ENCODE measurements around the gene EIF3A. TPM values are rescaled to one million over a fixed set of nuclear protein-coding genes. Genes with fewer than 3 reads are reported as not detected.
"Not testable (repeated sequence)": the region's sequence is repeated elsewhere in the genome, so short reads cannot be mapped to it uniquely, and the experiment has no call there.

The EIF3A gene
- total RNA-seq, 2 experiments from 2014 or later, result 129 to 130 TPM

DNA sequence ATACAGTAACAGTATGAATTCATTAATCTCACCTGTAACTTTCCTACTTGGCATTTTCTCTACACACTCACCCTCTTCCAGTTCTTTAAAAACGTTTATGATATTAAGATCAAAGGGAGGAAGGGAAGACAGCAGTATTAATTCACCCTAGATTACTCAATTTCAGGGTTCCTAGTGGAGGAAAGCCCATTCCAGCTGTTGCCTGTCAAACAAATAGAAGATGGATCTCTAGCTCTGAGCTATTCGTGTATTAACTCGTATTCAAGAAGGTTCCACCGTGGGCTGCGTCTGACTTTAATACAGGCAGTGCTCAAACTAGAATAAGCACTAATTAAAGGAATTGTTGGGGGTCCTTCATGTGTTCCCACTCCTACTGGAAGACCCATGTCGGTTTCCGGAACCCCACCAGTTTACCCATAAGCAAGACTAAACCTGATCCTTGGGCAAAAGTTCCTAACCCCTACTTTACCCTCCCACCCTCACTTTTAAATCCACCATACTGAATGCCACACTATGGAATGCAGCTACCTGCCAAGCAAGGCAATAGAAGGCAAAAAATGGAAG lies 49.0 kb downstream of the EIF3A start:
- ChIA-PET POLR2A (interaction anchor here (0.8 to 3.1 kb wide), 9 partner anchors 8 to 277 kb away, joined by 3 to 16 read pairs (median 5); partner anchors contain the start of genes CACUL1 and EIF3A), CTCF (interaction anchor here (0.9 to 1.4 kb wide), 4 partner anchors 147 to 175 kb away, joined by 3 to 4 read pairs (median 3); partner anchors contain the start of genes GRK5 and PRDX3)
- H3K27me3 Mint-ChIP-seq, result peaks cover 7% of the 10 kb centered on the region
- H3K36me3 Mint-ChIP-seq (ENCODE audit: low read depth), result peaks cover 40% of the 10 kb centered on the region
- H3K4me3 Mint-ChIP-seq, result no peak overlapping the region
- H3K9me3 Mint-ChIP-seq, result no peaks in the 10 kb centered on the region
- no peak for DNase-seq
- no peak overlapping the region for H3K27ac Mint-ChIP-seq
- peaks cover 24% of the 10 kb centered on the region for H3K4me1 Mint-ChIP-seq

DNA sequence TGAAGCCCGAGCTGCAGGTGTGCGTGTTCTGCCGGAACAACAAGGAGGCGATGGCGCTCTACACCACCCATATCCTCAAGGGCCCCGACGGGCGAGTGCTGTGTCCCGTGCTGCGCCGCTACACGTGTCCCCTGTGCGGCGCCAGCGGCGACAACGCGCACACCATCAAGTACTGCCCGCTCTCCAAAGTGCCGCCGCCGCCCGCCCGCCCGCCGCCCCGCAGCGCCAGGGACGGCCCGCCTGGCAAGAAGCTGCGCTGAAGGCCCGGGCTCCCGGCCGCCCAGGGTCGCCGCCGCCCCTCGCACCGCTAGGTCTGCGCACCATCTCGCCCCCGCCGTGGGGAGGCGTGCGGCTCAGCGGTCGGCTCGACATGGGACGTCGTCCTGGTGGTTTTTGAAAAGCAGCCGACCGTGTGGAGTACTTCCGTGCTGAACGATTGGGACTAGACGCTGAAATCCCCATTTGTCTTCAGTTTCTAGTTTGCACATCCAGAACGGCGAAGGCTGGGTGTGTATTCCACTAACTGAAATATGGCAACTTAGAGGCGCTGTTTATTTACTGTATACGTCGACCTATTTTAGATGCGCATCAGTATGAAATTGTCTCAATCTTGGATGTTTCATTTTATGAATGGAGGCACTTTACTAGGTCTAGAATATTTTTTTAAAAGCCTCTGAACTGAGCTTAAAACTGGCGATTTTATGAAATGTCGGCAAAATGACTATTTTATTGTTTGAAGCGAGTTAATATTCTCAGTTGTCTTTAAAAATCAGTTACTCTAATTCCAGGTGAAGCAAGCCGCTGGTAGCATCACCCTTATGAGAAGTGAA lies 50.0 kb downstream of the EIF3A start:
- ChIA-PET CTCF (interaction anchor here (0.6 to 1.4 kb wide), 4 partner anchors 148 to 236 kb away, joined by 3 to 4 read pairs (median 3); partner anchors contain the start of genes GRK5 and PRDX3), POLR2A (interaction anchor here (1.0 to 3.1 kb wide), 7 partner anchors 9 to 146 kb away, joined by 3 to 16 read pairs (median 5); partner anchors contain the start of gene DENND10)
- Mint-ChIP-seq H3K4me1 (peaks cover 24% of the 10 kb centered on the region), H3K27ac (no peak overlapping the region), H3K9me3 (no peaks in the 10 kb centered on the region), H3K27me3 (peaks cover 7% of the 10 kb centered on the region), H3K36me3 (ENCODE audit: low read depth) (peaks cover 32% of the 10 kb centered on the region), H3K4me3 (peak overlapping the region; percentile 65)
- DNase-seq, result peak; percentile 68

DNA sequence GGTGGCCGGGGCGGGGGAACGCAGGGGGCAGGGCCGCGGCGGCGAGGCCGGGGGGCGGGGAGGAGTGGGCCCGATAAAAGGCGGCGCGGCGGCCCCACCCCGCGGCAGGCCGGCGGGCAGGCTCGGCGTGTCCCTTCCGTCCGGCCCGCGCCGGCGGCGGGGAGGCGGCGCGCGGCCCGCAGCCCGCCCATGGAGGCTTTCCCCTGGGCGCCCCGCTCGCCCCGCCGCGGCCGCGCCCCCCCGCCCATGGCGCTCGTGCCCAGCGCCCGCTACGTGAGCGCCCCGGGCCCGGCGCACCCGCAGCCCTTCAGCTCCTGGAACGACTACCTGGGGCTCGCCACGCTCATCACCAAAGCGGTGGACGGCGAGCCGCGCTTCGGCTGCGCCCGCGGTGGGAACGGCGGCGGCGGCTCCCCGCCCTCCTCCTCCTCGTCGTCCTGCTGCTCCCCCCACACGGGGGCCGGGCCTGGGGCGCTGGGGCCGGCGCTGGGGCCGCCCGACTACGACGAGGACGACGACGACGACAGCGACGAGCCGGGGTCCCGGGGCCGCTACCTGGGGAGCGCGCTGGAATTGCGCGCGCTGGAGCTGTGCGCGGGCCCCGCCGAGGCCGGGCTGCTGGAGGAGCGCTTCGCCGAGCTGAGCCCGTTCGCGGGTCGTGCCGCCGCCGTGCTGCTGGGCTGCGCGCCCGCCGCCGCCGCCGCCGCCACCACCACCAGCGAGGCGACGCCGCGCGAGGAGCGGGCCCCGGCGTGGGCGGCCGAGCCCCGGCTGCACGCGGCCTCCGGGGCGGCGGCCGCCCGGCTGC lies 50.8 kb downstream of the EIF3A start, which contains the start of gene NANOS1:
NANOS1 (plus strand) TSS at position 102 of the 808 bp plus-strand sequence; CDS start at position 190, 88 bp downstream.
- peaks cover 32% of the 10 kb centered on the region for H3K36me3 Mint-ChIP-seq (ENCODE audit: low read depth)
- CTCF ChIA-PET, result interaction anchor here (0.6 to 1.0 kb wide), 3 partner anchors 177 to 275 kb away, joined by 3 read pairs; partner anchors contain the start of genes CACUL1 and GRK5
- DNase-seq, result no peak
- H3K27ac Mint-ChIP-seq, result no peak within 1 kb of the TSS
- H3K4me3 Mint-ChIP-seq, result peak within 1 kb of the TSS; percentile 65
- H3K9me3 Mint-ChIP-seq, result no peaks in the 10 kb centered on the region
- peaks cover 7% of the 10 kb centered on the region for H3K27me3 Mint-ChIP-seq
- POLR2A ChIA-PET, result interaction anchor here (0.7 to 3.1 kb wide), 5 partner anchors 19 to 147 kb away, joined by 3 to 16 read pairs (median 7); partner anchors contain the start of gene DENND10
- H3K4me1 Mint-ChIP-seq, result peaks cover 24% of the 10 kb centered on the region

DNA sequence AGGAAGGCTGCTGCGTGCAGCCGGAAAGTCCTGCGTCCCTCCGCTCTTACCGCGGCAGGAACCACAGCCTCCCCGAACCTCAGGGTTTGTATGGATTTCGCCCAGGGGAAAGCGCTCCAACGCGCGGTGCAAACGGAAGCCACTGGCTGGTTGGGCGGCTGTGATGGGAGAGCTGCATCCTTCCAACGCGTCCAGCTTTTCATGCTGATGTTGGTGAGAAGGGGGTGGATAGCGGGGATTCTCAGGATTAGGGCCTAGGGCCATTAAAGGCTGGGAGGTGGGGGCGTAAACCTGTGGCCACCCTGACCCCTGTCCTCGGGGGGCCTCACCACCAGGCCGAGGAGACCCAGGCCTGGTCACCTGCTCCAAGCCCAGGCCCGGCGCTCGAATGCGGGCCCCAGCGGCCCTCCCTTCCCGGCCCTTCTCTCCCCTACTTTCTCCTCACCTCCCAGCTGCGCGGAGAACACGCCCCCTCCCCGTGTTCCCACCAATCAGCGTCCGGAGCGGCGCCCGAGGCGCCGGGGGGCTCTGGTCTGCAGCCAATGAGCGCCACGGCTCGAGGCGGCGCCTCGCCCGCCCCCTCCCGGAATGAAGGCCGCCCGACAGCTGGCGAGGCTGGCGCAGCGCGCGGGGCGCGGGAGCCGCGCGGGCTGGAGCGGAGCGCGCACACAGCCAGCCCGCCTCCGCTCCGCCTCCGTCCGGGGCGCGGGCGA lies 51.6 kb downstream of the EIF3A start:
- H3K27me3 Mint-ChIP-seq, result peaks cover 7% of the 10 kb centered on the region
- ChIA-PET CTCF (interaction anchor here (0.7 to 1.0 kb wide), 2 partner anchors 178 to 274 kb away, joined by 3 read pairs; partner anchors contain the start of genes CACUL1 and GRK5), POLR2A (interaction anchor here (0.7 to 2.0 kb wide), 2 partner anchors 23 to 76 kb away, joined by 3 to 10 read pairs; partner anchors contain the start of gene DENND10)
- no peaks in the 10 kb centered on the region for H3K9me3 Mint-ChIP-seq
- peak overlapping the region; percentile 61 for H3K4me3 Mint-ChIP-seq
- H3K36me3 Mint-ChIP-seq (ENCODE audit: low read depth), result peaks cover 24% of the 10 kb centered on the region
- H3K27ac Mint-ChIP-seq, result no peak overlapping the region
- DNase-seq, result peak; percentile 83
- peaks cover 20% of the 10 kb centered on the region for H3K4me1 Mint-ChIP-seq

DNA sequence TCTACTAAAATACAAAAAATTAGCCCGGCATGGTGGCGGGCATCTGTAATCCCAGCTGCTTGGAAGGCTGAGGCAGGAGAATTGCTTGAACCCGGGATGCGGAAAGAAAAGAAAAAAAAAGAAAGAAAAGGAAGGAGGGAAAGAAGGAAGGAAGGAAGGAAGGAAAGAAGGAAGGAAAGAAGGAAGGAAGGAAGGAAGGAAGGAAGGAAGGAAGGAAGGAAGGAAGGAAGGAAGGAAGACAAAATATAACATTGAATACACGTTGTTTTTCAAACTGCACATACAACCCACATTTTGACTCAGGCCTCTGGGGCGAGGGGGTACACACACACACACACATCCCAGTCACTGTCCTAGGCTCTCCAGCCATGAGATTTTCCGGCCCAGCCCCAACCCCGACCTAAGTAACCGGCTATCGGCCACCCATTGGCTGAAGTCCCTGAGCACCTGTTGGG lies 52.1 kb downstream of the EIF3A start:
- Mint-ChIP-seq H3K4me3 (peak overlapping the region; percentile 61), H3K36me3 (ENCODE audit: low read depth) (peaks cover 19% of the 10 kb centered on the region), H3K4me1 (peaks cover 20% of the 10 kb centered on the region)
- H3K27ac Mint-ChIP-seq, DNase-seq, H3K9me3 Mint-ChIP-seq, H3K27me3 Mint-ChIP-seq, CTCF ChIA-PET, POLR2A ChIA-PET: not testable (repeated sequence)

DNA sequence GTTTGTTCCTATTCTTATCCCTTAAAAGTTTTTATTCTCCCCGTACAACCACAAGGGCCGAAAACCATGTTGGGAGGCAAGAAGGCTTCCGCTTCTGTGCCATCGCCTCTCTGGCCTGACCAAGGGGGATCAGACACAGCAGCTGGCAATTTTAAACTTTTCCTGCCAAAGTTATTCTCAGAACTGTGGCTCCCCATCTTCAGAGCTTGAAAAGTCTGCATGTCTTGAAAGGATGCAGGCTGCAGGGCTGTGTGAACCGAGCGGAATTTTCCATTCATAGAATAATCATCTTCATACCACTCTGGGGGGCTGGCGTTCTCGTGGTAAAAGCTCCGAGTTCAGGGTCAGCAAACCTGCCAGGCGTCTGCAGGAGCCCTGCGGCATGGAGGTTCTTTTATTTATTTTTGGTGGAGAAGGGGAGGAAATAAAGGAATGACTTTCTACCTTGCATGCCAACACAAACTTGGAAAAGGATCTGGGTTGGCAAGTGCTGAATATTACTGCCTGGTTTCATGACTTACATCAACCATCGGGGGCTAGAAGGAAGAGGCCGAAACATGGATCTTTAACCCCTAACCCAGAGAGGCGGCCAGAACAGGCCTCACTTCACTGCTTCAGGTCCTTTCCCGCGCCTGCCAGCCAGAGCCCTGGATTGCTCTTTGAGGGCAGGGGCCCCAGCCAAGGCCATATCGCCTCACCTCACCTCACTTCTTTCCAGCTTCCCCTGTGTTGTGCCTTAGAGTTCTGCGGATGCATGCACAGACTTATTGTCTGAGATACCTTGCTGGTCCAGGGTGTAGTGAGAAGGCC lies 54.1 kb downstream of the EIF3A start:
- H3K27ac Mint-ChIP-seq, result no peak overlapping the region
- CTCF ChIA-PET, result no interaction called here
- peaks cover 2% of the 10 kb centered on the region for H3K36me3 Mint-ChIP-seq (ENCODE audit: low read depth)
- H3K27me3 Mint-ChIP-seq, result peaks cover 9% of the 10 kb centered on the region
- H3K9me3 Mint-ChIP-seq, result no peaks in the 10 kb centered on the region
- POLR2A ChIA-PET, result no interaction called here
- peaks cover 9% of the 10 kb centered on the region for H3K4me1 Mint-ChIP-seq
- no peak overlapping the region for H3K4me3 Mint-ChIP-seq
- no peak for DNase-seq

DNA sequence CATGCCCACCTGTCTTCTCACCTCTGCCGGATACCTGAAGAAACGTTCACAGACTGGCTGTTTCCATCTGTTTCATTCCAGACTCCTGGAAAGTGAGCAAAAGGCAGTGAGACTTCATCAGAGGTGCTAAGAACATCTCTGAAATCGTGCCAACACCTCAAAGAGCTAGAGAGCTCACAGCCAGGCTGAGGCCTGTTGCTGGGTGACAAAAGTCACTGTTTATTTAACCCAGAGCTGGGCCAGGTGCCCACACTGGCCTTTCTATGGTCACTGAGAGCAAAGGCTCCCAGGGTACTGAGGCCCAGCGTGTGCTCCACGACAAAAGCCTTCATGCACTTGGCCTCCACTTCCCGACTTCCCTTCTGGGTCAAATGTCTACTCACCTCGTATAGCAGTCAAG lies 54.8 kb downstream of the EIF3A start:
- no peak overlapping the region for H3K27ac Mint-ChIP-seq
- H3K27me3 Mint-ChIP-seq, result peaks cover 9% of the 10 kb centered on the region
- H3K9me3 Mint-ChIP-seq, result no peaks in the 10 kb centered on the region
- no peak overlapping the region for H3K4me3 Mint-ChIP-seq
- ChIA-PET CTCF (no interaction called here), POLR2A (no interaction called here)
- no peak for DNase-seq
- H3K36me3 Mint-ChIP-seq (ENCODE audit: low read depth), result no peaks in the 10 kb centered on the region
- peaks cover 2% of the 10 kb centered on the region for H3K4me1 Mint-ChIP-seq

DNA sequence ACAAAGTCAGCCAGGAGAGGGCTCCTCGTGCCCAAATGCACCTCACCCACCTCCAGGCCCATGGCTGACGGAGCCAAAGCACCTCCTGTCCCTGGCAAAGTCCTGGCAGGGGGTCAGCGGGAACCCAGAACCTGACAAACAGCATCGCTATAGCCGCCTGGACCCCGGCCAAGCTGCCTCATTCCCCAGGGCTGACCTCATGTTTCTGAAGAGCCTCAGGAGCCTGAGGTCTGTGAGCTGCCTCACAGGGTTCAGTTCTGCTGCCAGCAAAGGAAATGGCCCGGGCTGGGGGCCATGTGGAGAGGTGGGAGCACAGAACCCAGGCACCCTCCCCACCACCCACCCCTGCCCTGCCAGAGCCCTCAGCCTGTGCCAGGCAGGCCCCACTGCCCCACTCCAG lies 55.3 kb downstream of the EIF3A start:
- ChIA-PET POLR2A (no interaction called here), CTCF (no interaction called here)
- Mint-ChIP-seq H3K36me3 (ENCODE audit: low read depth) (no peaks in the 10 kb centered on the region), H3K4me1 (no peaks in the 10 kb centered on the region), H3K4me3 (no peak overlapping the region), H3K9me3 (no peaks in the 10 kb centered on the region), H3K27me3 (peaks cover 12% of the 10 kb centered on the region), H3K27ac (no peak overlapping the region)
- no peak for DNase-seq

DNA sequence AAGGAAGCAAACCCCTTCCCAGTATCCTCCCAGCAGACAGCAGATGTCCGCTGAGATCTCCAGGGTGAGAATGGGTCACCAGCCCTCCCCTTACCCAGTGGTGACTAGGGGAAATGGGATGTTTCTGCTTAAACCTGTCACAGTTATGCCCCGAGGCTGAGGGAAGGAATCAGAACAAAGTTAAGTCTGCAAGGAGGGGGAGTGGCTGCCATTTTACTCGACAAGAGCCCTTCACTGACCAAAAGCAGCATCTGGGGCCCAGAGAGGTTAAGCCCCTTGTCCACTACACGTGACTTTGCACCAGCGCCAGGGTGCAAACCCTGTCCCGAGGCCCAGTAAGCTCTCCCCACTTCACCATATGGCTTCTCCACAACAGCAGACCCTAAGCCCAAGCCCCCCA lies 55.7 kb downstream of the EIF3A start:
- POLR2A ChIA-PET, result no interaction called here
- Mint-ChIP-seq H3K36me3 (ENCODE audit: low read depth) (no peaks in the 10 kb centered on the region), H3K4me1 (no peaks in the 10 kb centered on the region), H3K27ac (no peak overlapping the region), H3K27me3 (peaks cover 12% of the 10 kb centered on the region), H3K9me3 (no peaks in the 10 kb centered on the region), H3K4me3 (no peak overlapping the region)
- CTCF ChIA-PET, result no interaction called here
- DNase-seq, result no peak

DNA sequence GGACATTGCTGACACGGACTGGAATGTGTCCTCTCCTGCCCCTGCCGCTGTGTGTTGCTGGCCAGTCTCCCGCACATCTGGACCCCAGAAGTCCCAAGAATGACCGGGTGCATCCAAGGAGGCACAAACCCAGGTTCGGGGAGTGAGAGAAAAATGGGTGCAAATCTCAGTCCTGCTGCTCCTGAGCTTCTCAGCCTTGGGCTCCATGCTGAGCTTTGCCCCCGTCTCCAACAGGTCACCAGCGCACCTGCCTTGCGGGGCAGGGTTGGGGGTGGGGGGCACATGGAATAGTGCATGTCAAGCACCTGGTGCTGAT lies 57.1 kb downstream of the EIF3A start:
- Mint-ChIP-seq H3K9me3 (no peaks in the 10 kb centered on the region), H3K27ac (no peak overlapping the region), H3K27me3 (peaks cover 13% of the 10 kb centered on the region), H3K36me3 (ENCODE audit: low read depth) (no peaks in the 10 kb centered on the region), H3K4me1 (no peaks in the 10 kb centered on the region), H3K4me3 (no peak overlapping the region)
- DNase-seq, result no peak
- ChIA-PET CTCF (no interaction called here), POLR2A (no interaction called here)

DNA sequence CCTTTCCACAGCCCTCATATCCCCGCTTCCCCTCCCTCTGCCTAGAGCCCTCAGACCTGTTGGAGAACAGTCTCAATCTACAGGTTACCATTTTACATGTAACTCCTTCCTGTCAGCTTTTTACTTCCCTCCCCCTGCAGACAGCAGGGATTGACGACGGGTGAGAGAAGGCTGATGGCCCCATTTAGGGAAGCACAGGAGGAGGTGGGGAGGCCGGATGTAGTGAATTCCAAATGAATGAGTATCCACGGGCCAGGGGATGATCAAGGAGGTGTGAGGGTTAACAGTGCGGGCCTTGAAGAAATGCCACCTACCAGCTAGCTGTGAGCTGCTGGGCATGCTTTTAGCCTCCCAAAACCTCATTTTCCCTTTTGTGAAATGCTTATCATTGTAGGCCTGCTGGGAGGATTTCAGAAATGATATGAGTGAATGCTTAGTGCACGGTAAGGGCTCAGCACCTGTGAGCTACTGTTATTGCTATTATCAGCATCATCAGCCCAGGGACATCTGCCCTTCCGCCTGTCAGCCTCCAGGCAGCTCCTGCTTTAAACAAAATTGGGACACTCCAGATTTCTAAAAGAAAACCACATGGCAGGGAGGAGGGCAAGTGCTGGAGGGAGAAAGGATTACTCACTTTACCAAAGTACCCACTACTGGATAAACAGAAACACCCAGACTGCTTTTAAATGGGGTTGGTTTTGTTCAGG lies 57.6 kb downstream of the EIF3A start:
- POLR2A ChIA-PET, result no interaction called here
- no peak overlapping the region for H3K27ac Mint-ChIP-seq
- CTCF ChIA-PET, result no interaction called here

More for the DNA sequence above, 57.6 kb downstream of the EIF3A start:
- no peak for DNase-seq
- H3K27me3 Mint-ChIP-seq, result peaks cover 13% of the 10 kb centered on the region
- H3K9me3 Mint-ChIP-seq, result no peaks in the 10 kb centered on the region
- H3K4me3 Mint-ChIP-seq, result no peak overlapping the region
- H3K4me1 Mint-ChIP-seq, result no peaks in the 10 kb centered on the region
- no peaks in the 10 kb centered on the region for H3K36me3 Mint-ChIP-seq (ENCODE audit: low read depth)

Measured in activated CD4-positive, alpha-beta memory T cell treated with anti-CD3 and anti-CD28 coated beads, Interleukin-2, amount 10 ng/mL, durations not matched to agents 7 days and 5 days (primary cell).